Measurements from ENCODE around the gene ANO3.

DNA sequence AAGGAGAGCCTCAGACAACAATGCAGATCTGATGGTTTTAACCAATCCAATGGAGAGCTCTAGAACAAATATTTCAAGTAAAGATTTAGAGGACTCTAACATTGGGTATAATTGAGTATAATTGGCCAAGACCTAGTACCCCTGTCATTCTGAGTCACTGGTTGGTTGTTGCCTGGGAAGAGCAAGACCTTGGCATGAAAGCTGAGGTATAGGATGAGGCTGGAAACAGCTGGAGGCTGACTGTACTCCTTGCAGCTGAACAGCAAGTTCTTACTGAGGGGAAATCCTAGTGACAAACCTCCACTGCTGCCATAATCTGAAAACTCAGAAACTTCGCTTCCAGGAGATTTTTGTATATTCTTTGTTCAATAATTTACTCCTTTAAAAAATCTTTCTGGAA is 294.4 kb downstream of the ANO3 start:
- TF ChIP-seq CTCF (IDR thresholded peaks at IDR 0.05; ENCODE audit: extremely low read depth in 1 of 2, insufficient read depth in 1 of 2, low read depth in 1 of 2, low read length in 2 of 2) (no peak), MYC (IDR thresholded peaks at IDR 0.05; ENCODE audit: low read depth, low read length) (no peak), POLR2AphosphoS5 (IDR thresholded peaks at IDR 0.05; ENCODE audit: insufficient read depth, low read depth, low read length) (no peak), GATA2 (IDR thresholded peaks at IDR 0.05; ENCODE audit: insufficient read depth, insufficient read length, low read depth, low read length) (no peak)

Measured in endothelial cell of umbilical vein (primary cell).